Measurements from ENCODE around the gene PIP4K2C.

Gene PIP4K2C

GRCh38 chr12:57602544-57602943, 11.6 kb downstream of the PIP4K2C start:
- peaks cover 12% of the 10 kb centered on the region for H3K4me1 ChIP-seq (ENCODE audit: control insufficient read depth, insufficient read depth, low read length, poor library complexity, severe bottlenecking)
- H3K9me3 ChIP-seq (ENCODE audit: control insufficient read depth, low read length) = no peaks in the 10 kb centered on the region
- DNase-seq = no peak
- H3K27ac ChIP-seq (ENCODE audit: insufficient read depth, low read length, poor library complexity, severe bottlenecking) = no peak overlapping the region
- no peaks in the 10 kb centered on the region for H3K27me3 ChIP-seq (replicated peaks; ENCODE audit: control insufficient read depth, insufficient read depth, low read length, poor library complexity, severe bottlenecking)
- no peak overlapping the region for H3K4me3 ChIP-seq (ENCODE audit: insufficient read depth, low read depth, low read length, poor library complexity, severe bottlenecking)
- peaks cover 37% of the 10 kb centered on the region for H3K36me3 ChIP-seq (ENCODE audit: control insufficient read depth, insufficient read depth, low read length)

- no peaks in the 10 kb centered on the region for H3K9me3 ChIP-seq (ENCODE audit: control insufficient read depth, low read length)
- H3K27ac ChIP-seq (ENCODE audit: insufficient read depth, low read length, poor library complexity, severe bottlenecking) = no peak overlapping the region
- H3K27me3 ChIP-seq (replicated peaks; ENCODE audit: control insufficient read depth, insufficient read depth, low read length, poor library complexity, severe bottlenecking) = no peaks in the 10 kb centered on the region
- no peak for DNase-seq
- peaks cover 37% of the 10 kb centered on the region for H3K36me3 ChIP-seq (ENCODE audit: control insufficient read depth, insufficient read depth, low read length)
- peaks cover 12% of the 10 kb centered on the region for H3K4me1 ChIP-seq (ENCODE audit: control insufficient read depth, insufficient read depth, low read length, poor library complexity, severe bottlenecking)
- H3K4me3 ChIP-seq (ENCODE audit: insufficient read depth, low read depth, low read length, poor library complexity, severe bottlenecking) = no peak overlapping the region
Measured at GRCh38 chr12:57603324-57603723, 12.3 kb downstream of the PIP4K2C start.

- Histone ChIP-seq H3K4me3 (ENCODE audit: insufficient read depth, low read depth, low read length, poor library complexity, severe bottlenecking) (peak overlapping the region; percentile 65), H3K27ac (ENCODE audit: insufficient read depth, low read length, poor library complexity, severe bottlenecking) (peak overlapping the region; percentile 54), H3K9me3 (ENCODE audit: control insufficient read depth, low read length) (no peaks in the 10 kb centered on the region), H3K36me3 (ENCODE audit: control insufficient read depth, insufficient read depth, low read length) (peaks cover 33% of the 10 kb centered on the region), H3K27me3 (replicated peaks; ENCODE audit: control insufficient read depth, insufficient read depth, low read length, poor library complexity, severe bottlenecking) (no peaks in the 10 kb centered on the region), H3K4me1 (ENCODE audit: control insufficient read depth, insufficient read depth, low read length, poor library complexity, severe bottlenecking) (peaks cover 12% of the 10 kb centered on the region)
- DNase-seq = no peak
Measured at GRCh38 chr12:57603815-57604453, 12.9 kb downstream of the PIP4K2C start.

GRCh38 chr12:57604454-57604991, 13.5 kb downstream of the PIP4K2C start, which contains the start of gene DTX3:
Gene DTX3, plus strand, starts transcription at chr12:57604824. Its CDS starts 1,694 bp downstream, at chr12:57606518.
- Histone ChIP-seq H3K4me1 (ENCODE audit: control insufficient read depth, insufficient read depth, low read length, poor library complexity, severe bottlenecking) (peaks cover 12% of the 10 kb centered on the region), H3K27me3 (replicated peaks; ENCODE audit: control insufficient read depth, insufficient read depth, low read length, poor library complexity, severe bottlenecking) (no peaks in the 10 kb centered on the region), H3K9me3 (ENCODE audit: control insufficient read depth, low read length) (no peaks in the 10 kb centered on the region), H3K4me3 (ENCODE audit: insufficient read depth, low read depth, low read length, poor library complexity, severe bottlenecking) (peak within 1 kb of the TSS; percentile 65), H3K27ac (ENCODE audit: insufficient read depth, low read length, poor library complexity, severe bottlenecking) (peak within 1 kb of the TSS; percentile 54), H3K36me3 (ENCODE audit: control insufficient read depth, insufficient read depth, low read length) (peaks cover 27% of the 10 kb centered on the region)
- DNase-seq = peak in 1 of 3 donors; percentile 21

- no peak overlapping the region for H3K27ac ChIP-seq (ENCODE audit: insufficient read depth, low read length, poor library complexity, severe bottlenecking)
- H3K4me1 ChIP-seq (ENCODE audit: control insufficient read depth, insufficient read depth, low read length, poor library complexity, severe bottlenecking) = peaks cover 14% of the 10 kb centered on the region
- DNase-seq = no peak
- no peaks in the 10 kb centered on the region for H3K9me3 ChIP-seq (ENCODE audit: control insufficient read depth, low read length)
- no peaks in the 10 kb centered on the region for H3K27me3 ChIP-seq (replicated peaks; ENCODE audit: control insufficient read depth, insufficient read depth, low read length, poor library complexity, severe bottlenecking)
- H3K4me3 ChIP-seq (ENCODE audit: insufficient read depth, low read depth, low read length, poor library complexity, severe bottlenecking) = peak overlapping the region; percentile 65
- peaks cover 21% of the 10 kb centered on the region for H3K36me3 ChIP-seq (ENCODE audit: control insufficient read depth, insufficient read depth, low read length)
Measured at GRCh38 chr12:57604992-57605810, 14.2 kb downstream of the PIP4K2C start.

GRCh38 chr12:57605811-57606311, 14.9 kb downstream of the PIP4K2C start:
- no peak overlapping the region for H3K4me3 ChIP-seq (ENCODE audit: insufficient read depth, low read depth, low read length, poor library complexity, severe bottlenecking)
- H3K4me1 ChIP-seq (ENCODE audit: control insufficient read depth, insufficient read depth, low read length, poor library complexity, severe bottlenecking) = peaks cover 21% of the 10 kb centered on the region
- H3K36me3 ChIP-seq (ENCODE audit: control insufficient read depth, insufficient read depth, low read length) = peaks cover 14% of the 10 kb centered on the region
- DNase-seq = no peak
- no peaks in the 10 kb centered on the region for H3K9me3 ChIP-seq (ENCODE audit: control insufficient read depth, low read length)
- peaks cover 3% of the 10 kb centered on the region for H3K27me3 ChIP-seq (replicated peaks; ENCODE audit: control insufficient read depth, insufficient read depth, low read length, poor library complexity, severe bottlenecking)
- no peak overlapping the region for H3K27ac ChIP-seq (ENCODE audit: insufficient read depth, low read length, poor library complexity, severe bottlenecking)

GRCh38 chr12:57606399-57606798, 15.4 kb downstream of the PIP4K2C start:
- no peak overlapping the region for H3K4me3 ChIP-seq (ENCODE audit: insufficient read depth, low read depth, low read length, poor library complexity, severe bottlenecking)
- H3K27me3 ChIP-seq (replicated peaks; ENCODE audit: control insufficient read depth, insufficient read depth, low read length, poor library complexity, severe bottlenecking) = peaks cover 4% of the 10 kb centered on the region
- H3K4me1 ChIP-seq (ENCODE audit: control insufficient read depth, insufficient read depth, low read length, poor library complexity, severe bottlenecking) = peaks cover 26% of the 10 kb centered on the region
- no peaks in the 10 kb centered on the region for H3K9me3 ChIP-seq (ENCODE audit: control insufficient read depth, low read length)
- no peak overlapping the region for H3K27ac ChIP-seq (ENCODE audit: insufficient read depth, low read length, poor library complexity, severe bottlenecking)
- no peak for DNase-seq
- H3K36me3 ChIP-seq (ENCODE audit: control insufficient read depth, insufficient read depth, low read length) = peaks cover 9% of the 10 kb centered on the region

- no peak for DNase-seq
- H3K27ac ChIP-seq (ENCODE audit: insufficient read depth, low read length, poor library complexity, severe bottlenecking) = no peak overlapping the region
- no peaks in the 10 kb centered on the region for H3K9me3 ChIP-seq (ENCODE audit: control insufficient read depth, low read length)
- H3K4me1 ChIP-seq (ENCODE audit: control insufficient read depth, insufficient read depth, low read length, poor library complexity, severe bottlenecking) = peaks cover 31% of the 10 kb centered on the region
- H3K27me3 ChIP-seq (replicated peaks; ENCODE audit: control insufficient read depth, insufficient read depth, low read length, poor library complexity, severe bottlenecking) = peaks cover 4% of the 10 kb centered on the region
- peaks cover 5% of the 10 kb centered on the region for H3K36me3 ChIP-seq (ENCODE audit: control insufficient read depth, insufficient read depth, low read length)
- H3K4me3 ChIP-seq (ENCODE audit: insufficient read depth, low read depth, low read length, poor library complexity, severe bottlenecking) = no peak overlapping the region
Measured at GRCh38 chr12:57606821-57607220, 15.8 kb downstream of the PIP4K2C start.

- Histone ChIP-seq H3K27me3 (replicated peaks; ENCODE audit: control insufficient read depth, insufficient read depth, low read length, poor library complexity, severe bottlenecking) (peaks cover 8% of the 10 kb centered on the region), H3K4me1 (ENCODE audit: control insufficient read depth, insufficient read depth, low read length, poor library complexity, severe bottlenecking) (peaks cover 32% of the 10 kb centered on the region)
Measured at GRCh38 chr12:57607958-57608663, 17.1 kb downstream of the PIP4K2C start.

More at GRCh38 chr12:57607958-57608663, 17.1 kb downstream of the PIP4K2C start:
- no peak for DNase-seq
- H3K9me3 ChIP-seq (ENCODE audit: control insufficient read depth, low read length) = no peaks in the 10 kb centered on the region
- no peak overlapping the region for H3K4me3 ChIP-seq (ENCODE audit: insufficient read depth, low read depth, low read length, poor library complexity, severe bottlenecking)
- H3K36me3 ChIP-seq (ENCODE audit: control insufficient read depth, insufficient read depth, low read length) = no peaks in the 10 kb centered on the region
- no peak overlapping the region for H3K27ac ChIP-seq (ENCODE audit: insufficient read depth, low read length, poor library complexity, severe bottlenecking)

Measured in effector memory CD4-positive, alpha-beta T cell (primary cell).